Left ventricle myocardium inferior (tissue), 1 donor: ENCODE data around the gene SIKE1. TPM values are rescaled to one million over a fixed set of nuclear protein-coding genes. Genes with fewer than 3 reads are reported as not detected.
"Not testable (repeated sequence)": the region's sequence is repeated elsewhere in the genome, so short reads cannot be mapped to it uniquely, and the experiment has no call there.

Source experiments
- DNase-seq: peaks from one replicate; pipeline ENCODE4 v3.0.0-alpha.2; 2020
- H3K27ac ChIP-seq: fragments of 200-600 bp; replicated peaks from 2 replicates; pipeline ENCODE4 v1.8.0; 2021
- H3K27me3 ChIP-seq: fragments of 200-600 bp; 2 replicates; pipeline ENCODE4 v1.8.0; 2021; ENCODE audit warnings: low read depth
- H3K36me3 ChIP-seq: fragments of 200-600 bp; 2 replicates; pipeline ENCODE4 v1.8.0; 2021
- H3K4me1 ChIP-seq: fragments of 200-600 bp; 2 replicates; pipeline ENCODE4 v1.8.0; 2021
- H3K4me3 ChIP-seq: fragments of 200-600 bp; 2 replicates; pipeline ENCODE4 v1.8.0; 2021; ENCODE audit warnings: mild to moderate bottlenecking, moderate library complexity
- H3K9me3 ChIP-seq: fragments of 200-600 bp; replicated peaks from 2 replicates; pipeline ENCODE4 v1.8.0; 2021
- intact Hi-C: fragments of 100-400 bp; cut with micrococcal nuclease; formaldehyde crosslinking; loops from one replicate; pipeline ENCODE4 v1.11.0; 2022
- long read RNA-seq: library from polyadenylated mRNA; unstranded; transcript quantifications from one replicate; pipeline ENCODE4 v2.0.0, GENCODE V29; 2021
- total RNA-seq: library from RNA; stranded (reverse); fragmentation: NEBNext Ultra II Directional; extraction: Animal tissue kit (Norgen Biotek cat#: 25700); gene quantifications from one replicate; pipeline ENCODE4 v1.2.1, GENCODE V29; 2021
- TF ChIP-seq, protein P1 (sequence below): fragments of 200-600 bp; IDR thresholded peaks from 2 replicates; pipeline ENCODE4 v1.8.0; 2021; ENCODE audit warnings: antibody characterized with exemption, mild to moderate bottlenecking, borderline replicate concordance
- donor health status: DM: no; HTN: yes; CAD: no; lungs with severe emphysema.

Gene SIKE1
- 26.0 TPM for total RNA-seq
- long read RNA-seq, full-length matches to known transcripts: 15 of 19 reads
- long read RNA-seq, partial matches to known transcripts: 2 of 19 reads
- long read RNA-seq, other reads (novel, unspliced or antisense): 2 of 19 reads

DNA sequence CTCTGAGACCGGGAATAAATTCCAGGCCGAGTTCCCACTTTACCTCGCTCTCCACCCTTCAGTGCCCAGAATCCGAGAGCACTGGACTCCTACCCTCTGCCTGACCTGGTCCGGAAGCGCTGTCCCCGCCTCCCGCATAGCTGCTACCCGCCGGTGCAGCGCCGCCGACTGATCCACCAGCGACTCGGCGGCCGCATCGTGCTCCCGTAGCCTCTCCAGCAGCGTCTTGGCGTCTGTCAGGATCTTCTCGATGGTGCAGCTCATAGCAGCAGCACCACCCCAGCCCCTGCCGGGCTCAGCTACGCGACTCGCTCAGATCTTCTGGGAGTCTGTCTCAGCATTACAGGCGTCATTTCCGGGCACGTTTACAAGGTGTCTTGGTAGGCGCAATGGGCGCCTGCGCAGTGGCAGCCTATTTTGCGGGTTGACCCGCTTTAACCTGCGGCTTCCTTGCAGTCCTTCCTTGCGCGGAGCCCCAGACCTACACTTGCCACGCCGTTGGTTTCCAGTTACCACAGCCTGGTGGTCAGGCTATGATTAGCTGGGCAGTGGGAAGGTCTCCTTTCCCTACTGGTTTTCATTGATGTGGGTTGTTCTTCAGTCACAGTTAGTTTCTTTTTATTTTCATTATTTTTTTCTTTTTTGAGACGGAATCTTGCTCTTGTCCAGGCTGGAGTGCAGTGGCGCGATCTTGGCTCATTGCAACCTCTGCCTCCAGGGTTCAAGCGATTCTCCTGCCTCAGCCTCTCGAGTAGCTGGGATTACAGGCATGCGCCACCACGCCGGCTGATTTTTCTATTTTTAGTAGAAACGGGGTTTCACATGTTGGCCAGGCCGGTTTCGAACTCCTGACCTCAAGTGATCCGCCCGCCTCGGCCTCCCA lies at the start of gene SIKE1:
TSS of gene SIKE1 (minus strand) at position 342 of the 883 bp plus-strand sequence. CDS start at position 264, 78 bp downstream.
- intact Hi-C loops: no loop called here
- Histone ChIP-seq H3K9me3 (peaks cover 3% of the 10 kb centered on the region), H3K4me1 (peaks cover 33% of the 10 kb centered on the region), H3K27me3 (peaks cover 2% of the 10 kb centered on the region), H3K36me3 (peaks cover 33% of the 10 kb centered on the region), H3K4me3 (peak within 1 kb of the TSS; percentile 97), H3K27ac (peak within 1 kb of the TSS; percentile 96)
- TF ChIP-seq, protein P1, sequence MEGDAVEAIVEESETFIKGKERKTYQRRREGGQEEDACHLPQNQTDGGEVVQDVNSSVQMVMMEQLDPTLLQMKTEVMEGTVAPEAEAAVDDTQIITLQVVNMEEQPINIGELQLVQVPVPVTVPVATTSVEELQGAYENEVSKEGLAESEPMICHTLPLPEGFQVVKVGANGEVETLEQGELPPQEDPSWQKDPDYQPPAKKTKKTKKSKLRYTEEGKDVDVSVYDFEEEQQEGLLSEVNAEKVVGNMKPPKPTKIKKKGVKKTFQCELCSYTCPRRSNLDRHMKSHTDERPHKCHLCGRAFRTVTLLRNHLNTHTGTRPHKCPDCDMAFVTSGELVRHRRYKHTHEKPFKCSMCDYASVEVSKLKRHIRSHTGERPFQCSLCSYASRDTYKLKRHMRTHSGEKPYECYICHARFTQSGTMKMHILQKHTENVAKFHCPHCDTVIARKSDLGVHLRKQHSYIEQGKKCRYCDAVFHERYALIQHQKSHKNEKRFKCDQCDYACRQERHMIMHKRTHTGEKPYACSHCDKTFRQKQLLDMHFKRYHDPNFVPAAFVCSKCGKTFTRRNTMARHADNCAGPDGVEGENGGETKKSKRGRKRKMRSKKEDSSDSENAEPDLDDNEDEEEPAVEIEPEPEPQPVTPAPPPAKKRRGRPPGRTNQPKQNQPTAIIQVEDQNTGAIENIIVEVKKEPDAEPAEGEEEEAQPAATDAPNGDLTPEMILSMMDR: no peak
- DNase-seq: peak; percentile 90

DNA sequence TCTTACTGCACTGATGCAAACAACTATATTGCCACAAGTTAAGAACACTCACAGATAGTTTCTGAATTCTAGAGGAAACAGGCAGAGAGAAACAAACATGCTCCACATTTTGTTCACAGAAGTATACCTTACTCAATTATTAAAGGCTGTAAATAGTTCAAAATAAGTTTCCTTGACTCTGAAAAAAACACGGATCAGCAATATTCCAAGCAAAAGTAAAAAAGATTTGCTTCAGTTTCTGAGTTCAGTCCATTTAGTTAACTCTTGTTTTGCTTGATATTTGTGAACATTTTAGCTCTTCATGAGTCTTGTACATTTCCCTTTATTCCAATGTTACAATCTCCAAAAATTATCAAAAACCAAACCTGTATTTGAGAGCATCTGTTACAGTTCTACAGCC lies 49.6 kb upstream of the SIKE1 start:
- H3K36me3 ChIP-seq, H3K9me3 ChIP-seq, DNase-seq, H3K27ac ChIP-seq, H3K4me1 ChIP-seq, H3K4me3 ChIP-seq, intact Hi-C loops: not testable (repeated sequence)
- H3K27me3 ChIP-seq: peaks cover 10% of the 10 kb centered on the region

DNA sequence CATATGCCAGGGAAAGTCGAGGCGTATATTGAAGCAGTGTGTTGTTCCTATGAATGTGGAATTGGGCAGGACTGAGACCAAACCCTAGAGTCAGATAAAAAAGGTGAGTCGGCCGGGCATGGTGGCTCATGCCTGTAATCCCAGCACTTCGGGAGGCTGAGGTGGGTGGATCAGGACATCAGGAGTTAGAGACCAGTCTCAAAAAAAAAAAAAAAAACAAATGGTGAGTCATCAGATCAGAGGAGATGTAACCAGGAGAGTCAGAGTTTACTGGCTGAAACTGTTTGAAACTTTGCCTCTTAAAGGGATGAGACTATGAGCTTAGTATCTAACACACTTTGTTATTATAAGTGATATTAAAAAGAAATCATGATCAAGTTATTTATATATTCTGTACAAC lies 47.8 kb upstream of the SIKE1 start:
- intact Hi-C loops: no loop called here
- Histone ChIP-seq H3K4me3 (no peak overlapping the region), H3K4me1 (no peaks in the 10 kb centered on the region), H3K27me3 (peaks cover 10% of the 10 kb centered on the region), H3K9me3 (peaks cover 7% of the 10 kb centered on the region), H3K27ac (no peak overlapping the region), H3K36me3 (no peaks in the 10 kb centered on the region)
- TF ChIP-seq, protein P1: no peak
- DNase-seq: no peak

DNA sequence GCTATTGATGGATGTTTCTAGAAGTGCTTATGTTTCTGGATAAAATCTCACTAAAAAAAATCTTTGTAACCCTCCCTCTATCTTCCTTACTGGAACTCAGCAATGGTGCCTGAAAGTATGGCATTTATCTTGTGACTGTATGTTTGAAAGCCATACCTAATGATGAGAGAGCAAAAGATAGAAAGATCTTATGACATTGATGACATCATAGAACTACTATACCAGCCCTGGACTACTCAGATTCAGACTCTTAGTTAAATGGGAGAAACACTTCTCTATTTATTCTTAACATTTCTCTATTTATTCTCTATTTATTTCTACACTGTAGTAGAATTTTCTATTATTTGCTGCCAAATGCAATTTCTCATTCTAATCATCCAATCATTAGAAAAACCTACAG lies 41.5 kb upstream of the SIKE1 start:
- Histone ChIP-seq H3K27me3 (peaks cover 4% of the 10 kb centered on the region), H3K36me3 (no peaks in the 10 kb centered on the region), H3K27ac (no peak overlapping the region), H3K4me3 (no peak overlapping the region), H3K9me3 (peaks cover 28% of the 10 kb centered on the region), H3K4me1 (no peaks in the 10 kb centered on the region)
- no peak for DNase-seq
- TF ChIP-seq, protein P1: no peak
- intact Hi-C loops: no loop called here

DNA sequence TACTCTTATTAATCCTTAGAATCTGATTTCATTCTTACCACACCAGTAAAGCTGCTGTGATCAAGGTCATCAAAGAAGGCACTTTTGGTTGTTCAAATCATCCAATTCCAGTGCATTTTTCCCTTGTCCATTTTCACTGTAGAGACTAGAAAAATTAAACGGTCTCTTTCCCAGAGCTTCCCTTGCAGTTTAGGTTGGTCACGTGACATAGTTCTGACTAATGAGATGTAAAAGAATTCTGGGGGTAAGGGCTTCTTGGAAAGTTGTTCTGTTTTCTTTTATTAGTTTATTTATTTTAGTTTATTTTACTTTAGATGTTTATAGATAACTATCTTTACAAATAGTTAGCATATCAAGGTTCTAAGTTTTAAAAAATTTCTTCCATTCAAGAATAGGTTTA lies 39.9 kb upstream of the SIKE1 start:
- H3K9me3 ChIP-seq: peaks cover 22% of the 10 kb centered on the region
- H3K36me3 ChIP-seq: no peaks in the 10 kb centered on the region
- no peaks in the 10 kb centered on the region for H3K4me1 ChIP-seq
- DNase-seq: no peak
- no peaks in the 10 kb centered on the region for H3K27me3 ChIP-seq
- intact Hi-C loops: no loop called here
- no peak overlapping the region for H3K27ac ChIP-seq
- H3K4me3 ChIP-seq: no peak overlapping the region
- TF ChIP-seq, protein P1: no peak

DNA sequence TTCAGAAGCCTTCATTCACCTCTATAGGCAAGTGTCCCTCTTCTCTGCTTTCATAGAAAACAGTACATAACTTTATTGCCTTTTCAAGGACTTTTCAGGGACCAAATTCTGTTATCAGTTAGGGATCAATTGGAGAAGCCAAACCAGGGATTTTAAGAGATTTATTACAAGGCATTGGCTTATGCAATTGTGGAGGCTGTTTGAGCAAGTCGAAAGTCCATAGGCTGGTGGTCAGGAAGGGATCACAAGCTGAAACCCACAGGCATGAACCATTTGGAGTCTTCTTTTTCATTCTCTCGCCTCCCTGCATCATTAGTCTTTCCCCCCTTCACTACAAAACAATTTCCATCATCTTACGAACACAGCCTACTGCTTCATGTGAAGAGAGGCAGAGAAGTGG lies 39.4 kb upstream of the SIKE1 start:
- no peaks in the 10 kb centered on the region for H3K36me3 ChIP-seq
- no peak for DNase-seq
- no peaks in the 10 kb centered on the region for H3K4me1 ChIP-seq
- H3K4me3 ChIP-seq: no peak overlapping the region
- peaks cover 22% of the 10 kb centered on the region for H3K9me3 ChIP-seq
- no peak overlapping the region for H3K27ac ChIP-seq
- TF ChIP-seq, protein P1: no peak
- no peaks in the 10 kb centered on the region for H3K27me3 ChIP-seq
- intact Hi-C loops: no loop called here

DNA sequence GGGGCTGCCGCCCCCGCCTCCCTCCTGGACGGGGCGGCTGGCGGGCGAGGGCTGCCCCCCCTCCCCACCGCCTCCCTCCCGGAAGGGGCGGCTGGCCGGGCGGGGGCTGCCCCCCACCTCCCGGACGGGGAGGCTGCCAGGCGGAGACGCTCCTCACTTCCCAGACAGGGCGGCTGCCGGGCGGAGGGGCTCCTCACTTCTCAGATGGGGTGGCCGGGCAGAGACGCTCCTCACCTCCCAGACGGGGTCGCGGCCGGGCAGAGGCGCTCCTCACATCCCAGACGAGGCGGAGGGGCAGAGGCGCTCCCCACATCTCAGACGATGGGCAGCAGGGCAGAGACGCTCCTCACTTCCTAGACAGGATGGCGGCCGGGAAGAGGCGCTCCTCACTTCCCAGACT lies 24.0 kb upstream of the SIKE1 start:
- H3K4me3 ChIP-seq, intact Hi-C loops, H3K4me1 ChIP-seq, H3K36me3 ChIP-seq, DNase-seq, H3K27ac ChIP-seq, H3K9me3 ChIP-seq: not testable (repeated sequence)
- H3K27me3 ChIP-seq: peaks cover 41% of the 10 kb centered on the region
